ENCODE results near the gene PTPN3.

GRCh38 chr9:109346904-109347303 is 151.2 kb downstream of the PTPN3 start:
- TF ChIP-seq CEBPB (IDR thresholded peaks at IDR 0.05; ENCODE audit: low read depth) (no peak), CTCF (IDR thresholded peaks at IDR 0.05 in 2 of 3, conservative IDR thresholded peaks at IDR 0.05 in 1 of 3; ENCODE audit: borderline replicate concordance in 1 of 3, insufficient read depth in 1 of 3, low read depth in 2 of 3, low read length in 2 of 3) (no peak), SP1 (IDR thresholded peaks at IDR 0.05; ENCODE audit: low read depth) (no peak), POLR2AphosphoS5 (IDR thresholded peaks at IDR 0.05; ENCODE audit: low read depth, low read length) (no peak), EZH2 (IDR thresholded peaks at IDR 0.05) (no peak), POLR2A (IDR thresholded peaks at IDR 0.05; ENCODE audit: borderline replicate concordance, extremely low read depth, insufficient read depth, insufficient read length) (no peak)

All from HCT116 (cell line).